Body of pancreas (tissue), 4 donors: ENCODE measurements around the gene ECD. TPM values are rescaled to one million over a fixed set of nuclear protein-coding genes. Genes with fewer than 3 reads are reported as not detected.
A peak's percentile ranks its signal among the peaks of the same experiment; 100 is the strongest.

Source experiments
- ATAC-seq: fragments of 150-250 bp; one replicate; pipeline ENCODE4 v1.9.1; 2016
- DNase-seq, 4 donors: peaks; one replicate each; pipeline ENCODE4 v3.0.0-alpha.2; 2019
- H3K27ac ChIP-seq, 4 donors: fragments of 200-600 bp; sonication (generic); 1 replicate in 3 of 4; 2 replicates in 1 of 4; pipeline versions ENCODE4 v1.5.1 to v1.6.1; 2016 to 2019; ENCODE audit warnings: mild to moderate bottlenecking in 1 of 4, mixed read lengths in 1 of 4, moderate library complexity in 1 of 4
- H3K27me3 ChIP-seq, 2 donors: fragments of 200-600 bp; sonication (generic); one replicate each; pipeline ENCODE4 v1.6.0; 2016; ENCODE audit warnings: mild to moderate bottlenecking in 1 of 2
- H3K36me3 ChIP-seq, 2 donors: fragments of 200-600 bp; sonication (generic); replicated peaks in 1 of 2; 2 replicates each; pipeline ENCODE4 v1.5.1; 2016; ENCODE audit warnings: low read depth in 2 of 2; ENCODE audit not compliant: insufficient read depth in 1 of 2
- H3K4me1 ChIP-seq: fragments of 200-600 bp; sonication (generic); one replicate; pipeline ENCODE4 v1.6.0; 2016
- H3K4me3 ChIP-seq, 2 donors: fragments of 200-600 bp; sonication (generic); 1 replicate in 1 of 2; 2 replicates in 1 of 2; pipeline ENCODE4 v1.5.1; 2016 to 2019
- H3K9me3 ChIP-seq, 3 donors: fragments of 200-600 bp; sonication (generic); 1 replicate in 2 of 3; 2 replicates in 1 of 3; pipeline ENCODE4 v1.5.1; 2016
- CTCF ChIP-seq, 7 experiments: fragments of 450-650 bp in 4 of 7; fragments of 200-600 bp in 3 of 7; sonication (generic) in 3 of 7; IDR thresholded peaks; one replicate each; pipeline ENCODE4 v1.5.1; 2016 to 2019; ENCODE audit warnings: antibody characterized with exemption in 7 of 7
- POLR2A ChIP-seq, 3 donors: fragments of 450-650 bp; IDR thresholded peaks; one replicate each; pipeline ENCODE4 v1.6.1; 2016; ENCODE audit warnings: antibody characterized with exemption in 3 of 3, mild to moderate bottlenecking in 2 of 3
- WGBS, 2 donors: methylation state at CpG; one replicate each; pipeline ENCODE4 v1.1.5; 2017; 5-methylcytosine and 5-hydroxymethylcytosine counted together
- intact Hi-C: fragments of 100-400 bp; cut with DNase I; formaldehyde crosslinking; loops from one replicate; pipeline ENCODE4 v1.15.1; 2023
- total RNA-seq, 2 donors: library from RNA; depleted of rRNA; stranded (reverse); fragments of >200 nt; gene quantifications; one replicate each; pipeline ENCODE4 v1.1.0, GENCODE V29; 2016

Gene ECD
- total RNA-seq, 2 donors from 2014 or later: 14.8 to 19.8 TPM

- Histone ChIP-seq H3K27ac (no peak overlapping the region), H3K4me3 (no peak overlapping the region), H3K27me3 (no peaks in the 10 kb centered on the region), H3K9me3 (no peaks in the 10 kb centered on the region), H3K4me1 (no peaks in the 10 kb centered on the region), H3K36me3 (peaks cover 5 to 24% of the 10 kb centered on the region in 2 donors)
- ATAC-seq (no peak), DNase-seq (no peak)
- intact Hi-C loops: no loop called here
- 92 to 94% methylated on average over 2 of the region's 2 CpGs for WGBS, 2 donors
- TF ChIP-seq POLR2A (IDR thresholded peaks at IDR 0.05) (no peak), CTCF (IDR thresholded peaks at IDR 0.05) (no peak)
These were observed 41.5 kb downstream of the ECD start for GRCh38 chr10:73126343-73126742.

- H3K36me3 ChIP-seq: peaks cover 0 to 3% of the 10 kb centered on the region in 2 donors
- H3K27ac ChIP-seq: no peak overlapping the region
- no peaks in the 10 kb centered on the region for H3K27me3 ChIP-seq
- DNase-seq (no peak), ATAC-seq (no peak)
- intact Hi-C loops: no loop called here
- no peak overlapping the region for H3K4me3 ChIP-seq
- H3K9me3 ChIP-seq: no peaks in the 10 kb centered on the region
- H3K4me1 ChIP-seq: peaks cover 11% of the 10 kb centered on the region
- 77 to 90% methylated on average over 4 of the region's 4 CpGs for WGBS, 2 donors
- no peak for TF ChIP-seq CTCF (IDR thresholded peaks at IDR 0.05)
- TF ChIP-seq POLR2A (IDR thresholded peaks at IDR 0.05): no peak
These were observed 47.9 kb downstream of the ECD start for GRCh38 chr10:73119952-73120351.

GRCh38 chr10:73119457-73119856, 48.4 kb downstream of the ECD start:
- WGBS, 2 donors: 38 to 44% methylated on average over 1 of the region's 1 CpG

GRCh38 chr10:73117976-73118743, 49.6 kb downstream of the ECD start:
- peak overlapping the region in 2 of 4 donors; percentile 0 to 17 for H3K27ac ChIP-seq
- no peak overlapping the region for H3K4me3 ChIP-seq
- H3K4me1 ChIP-seq: peaks cover 11% of the 10 kb centered on the region
- TF ChIP-seq POLR2A (IDR thresholded peaks at IDR 0.05): no peak
- TF ChIP-seq CTCF (IDR thresholded peaks at IDR 0.05): no peak
- 61 to 63% methylated on average over 5 of the region's 5 CpGs for WGBS, 2 donors
- H3K27me3 ChIP-seq: no peaks in the 10 kb centered on the region
- intact Hi-C loops: no loop called here
- H3K36me3 ChIP-seq: no peaks in the 10 kb centered on the region
- DNase-seq: no peak
- peak; percentile 67 for ATAC-seq
- H3K9me3 ChIP-seq: no peaks in the 10 kb centered on the region

More at GRCh38 chr10:73119457-73119856, 48.4 kb downstream of the ECD start:
- DNase-seq: no peak
- intact Hi-C loops: no loop called here
- TF ChIP-seq POLR2A (IDR thresholded peaks at IDR 0.05) (no peak), CTCF (IDR thresholded peaks at IDR 0.05) (no peak)
- ATAC-seq: no peak
- Histone ChIP-seq H3K27ac (no peak overlapping the region), H3K4me3 (no peak overlapping the region), H3K27me3 (no peaks in the 10 kb centered on the region), H3K9me3 (no peaks in the 10 kb centered on the region), H3K36me3 (no peaks in the 10 kb centered on the region), H3K4me1 (peaks cover 11% of the 10 kb centered on the region)

- DNase-seq (no peak), ATAC-seq (no peak)
- no peak overlapping the region for H3K27ac ChIP-seq
- TF ChIP-seq CTCF (IDR thresholded peaks at IDR 0.05) (no peak), POLR2A (IDR thresholded peaks at IDR 0.05) (no peak)
- 94 to 95% methylated on average over 1 of the region's 1 CpG for WGBS, 2 donors
- H3K27me3 ChIP-seq: no peaks in the 10 kb centered on the region
- no peak overlapping the region for H3K4me3 ChIP-seq
- no peaks in the 10 kb centered on the region for H3K9me3 ChIP-seq
- H3K36me3 ChIP-seq: no peaks in the 10 kb centered on the region
- intact Hi-C loops: no loop called here
- H3K4me1 ChIP-seq: peaks cover 17% of the 10 kb centered on the region
These were observed 51.8 kb downstream of the ECD start for GRCh38 chr10:73116017-73116416.
